HK-2 (cell line): ENCODE data around the gene LFNG.
A peak's percentile ranks its signal among the peaks of the same experiment; 100 is the strongest.
"Not testable (repeated sequence)": the region's sequence is repeated elsewhere in the genome, so short reads cannot be mapped to it uniquely, and the experiment has no call there.

Source experiments
- DNase-seq: peaks from one replicate; pipeline ENCODE4 v3.0.0-alpha.2; 2018; ENCODE audit not compliant: unreplicated experiment

LFNG gene

GRCh38 chr7:2529161-2530070 lies 9.8 kb downstream of the LFNG start:
- peak; percentile 88 for DNase-seq

GRCh38 chr7:2530071-2530987 lies 10.8 kb downstream of the LFNG start:
- DNase-seq, result peak; percentile 84

- DNase-seq, result not testable (repeated sequence)
Measured at GRCh38 chr7:2530994-2531795, 11.6 kb downstream of the LFNG start.

DNA sequence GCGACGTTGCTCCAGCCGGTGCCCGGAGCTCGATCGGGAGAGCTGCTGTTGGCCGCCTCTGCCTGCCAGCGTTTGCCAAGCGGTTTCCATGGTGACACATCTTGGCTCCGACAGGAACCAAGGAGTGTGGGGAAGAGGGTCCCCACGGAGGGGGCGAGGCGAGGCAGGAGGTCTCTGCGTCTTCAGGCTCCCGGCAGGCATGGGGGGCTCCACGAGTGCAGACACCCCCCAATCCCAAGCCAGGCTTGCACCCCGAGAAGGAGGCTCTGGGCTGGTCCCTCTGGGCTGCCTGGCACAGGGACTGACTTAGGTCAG lies 12.2 kb downstream of the LFNG start:
- DNase-seq, result not testable (repeated sequence)

DNA sequence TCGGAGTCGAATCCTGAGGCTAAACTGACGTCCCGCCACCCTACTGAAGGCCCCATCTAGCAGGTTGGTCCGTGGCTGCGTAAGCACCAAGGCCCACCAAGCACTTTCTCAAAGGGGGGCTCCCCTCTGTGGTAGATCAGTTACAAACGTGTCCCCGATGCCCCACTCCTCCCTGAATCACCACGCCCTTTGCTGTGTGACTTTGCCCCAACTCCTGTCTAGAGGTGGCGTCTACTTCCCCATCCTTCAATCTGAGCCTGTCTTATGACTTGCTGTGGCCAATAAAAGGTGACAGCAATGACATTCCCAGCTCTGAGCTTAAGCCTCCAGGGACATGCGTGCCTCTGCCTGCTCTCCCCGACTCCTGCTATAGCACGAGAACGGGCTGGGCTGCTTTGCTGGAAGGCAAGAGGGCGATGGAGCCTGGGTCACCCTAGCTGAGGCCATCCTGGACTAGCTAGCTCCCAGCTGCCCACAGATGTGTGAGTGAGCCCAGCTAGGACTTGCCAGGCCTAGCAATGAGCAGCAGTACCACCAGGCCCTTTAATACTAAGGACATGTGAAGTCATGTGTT lies 12.7 kb downstream of the LFNG start:
- DNase-seq, result not testable (repeated sequence)

GRCh38 chr7:2532816-2533215 lies 13.2 kb downstream of the LFNG start:
- DNase-seq, result not testable (repeated sequence)

DNA sequence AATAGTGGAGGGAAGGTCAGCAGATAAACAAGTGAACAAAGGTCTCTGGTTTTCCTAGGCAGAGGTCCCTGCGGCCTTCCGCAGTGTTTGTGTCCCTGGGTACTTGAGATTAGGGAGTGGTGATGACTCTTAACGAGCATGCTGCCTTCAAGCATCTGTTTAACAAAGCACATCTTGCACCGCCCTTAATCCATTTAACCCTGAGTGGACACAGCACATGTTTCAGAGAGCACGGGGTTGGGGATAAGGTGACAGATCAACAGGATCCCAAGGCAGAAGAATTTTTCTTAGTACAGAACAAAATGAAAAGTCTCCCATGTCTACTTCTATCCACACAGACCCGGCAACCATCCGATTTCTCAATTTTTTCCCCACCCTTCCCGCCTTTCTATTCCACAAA lies 14.0 kb downstream of the LFNG start:
- DNase-seq, result not testable (repeated sequence)

GRCh38 chr7:2534214-2534613 lies 14.6 kb downstream of the LFNG start:
- not testable (repeated sequence) for DNase-seq

DNA sequence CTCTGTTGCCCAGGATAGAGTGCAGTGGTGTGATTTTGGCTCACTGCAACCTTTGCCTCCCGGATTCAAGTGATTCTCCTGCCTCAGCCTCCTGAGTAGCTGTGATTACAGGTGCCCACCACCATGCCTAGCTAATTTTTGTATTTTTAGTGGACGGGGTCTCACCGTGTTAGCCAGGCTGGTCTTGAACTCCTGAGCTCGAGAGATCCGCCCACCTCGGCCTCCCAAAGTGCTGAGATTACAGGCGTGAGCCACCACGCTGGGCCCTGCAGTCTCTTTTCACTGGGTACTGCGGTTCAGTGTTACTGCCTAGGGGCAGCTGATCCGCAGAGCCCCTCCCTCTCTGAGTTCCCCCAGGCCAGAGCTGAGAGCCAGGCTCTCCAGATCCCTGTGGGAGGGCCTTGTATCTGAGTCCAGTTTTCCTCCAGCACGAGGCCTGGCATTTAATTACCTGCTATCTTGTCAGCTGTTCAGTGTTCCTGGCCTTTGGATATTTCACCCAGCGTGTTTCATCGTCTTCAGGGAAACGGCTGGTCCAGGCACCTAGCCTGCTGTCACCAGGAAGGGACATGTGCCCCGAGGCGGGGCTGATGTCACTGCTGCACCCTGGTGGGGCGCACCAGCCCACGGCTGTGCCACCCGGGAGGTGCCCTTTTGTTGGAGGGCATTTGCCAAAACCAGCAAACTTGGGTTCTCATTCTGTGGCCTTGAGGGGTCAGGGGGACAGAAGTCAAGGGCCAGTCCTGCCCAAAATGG lies 16.5 kb downstream of the LFNG start:
- DNase-seq, result not testable (repeated sequence)

GRCh38 chr7:2537981-2538851 lies 18.6 kb downstream of the LFNG start:
- DNase-seq, result no peak

GRCh38 chr7:2539031-2539911 lies 19.7 kb downstream of the LFNG start:
- DNase-seq, result no peak

GRCh38 chr7:2540133-2540532 lies 20.6 kb downstream of the LFNG start:
- no peak for DNase-seq

DNA sequence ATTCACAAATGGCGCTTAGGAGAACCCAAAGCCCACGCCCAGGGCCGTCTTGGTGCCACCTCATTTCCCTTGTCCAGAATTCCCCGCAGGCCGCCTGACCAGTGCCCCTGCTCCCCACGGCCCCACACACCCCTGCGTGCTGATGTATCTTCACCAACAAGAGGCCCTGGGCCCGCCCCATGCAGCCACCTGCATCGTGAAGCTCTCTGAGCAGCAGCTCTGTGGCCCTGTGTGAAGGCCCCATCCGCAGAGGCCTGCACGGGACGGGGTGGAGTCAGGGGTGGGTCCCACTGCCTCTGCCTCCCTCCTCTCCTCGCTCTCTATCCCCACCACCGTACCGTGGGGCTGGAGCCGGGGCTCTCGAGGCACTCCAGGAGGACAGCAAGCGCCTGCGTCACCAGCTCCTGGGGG lies 21.1 kb downstream of the LFNG start:
- DNase-seq, result no peak

DNA sequence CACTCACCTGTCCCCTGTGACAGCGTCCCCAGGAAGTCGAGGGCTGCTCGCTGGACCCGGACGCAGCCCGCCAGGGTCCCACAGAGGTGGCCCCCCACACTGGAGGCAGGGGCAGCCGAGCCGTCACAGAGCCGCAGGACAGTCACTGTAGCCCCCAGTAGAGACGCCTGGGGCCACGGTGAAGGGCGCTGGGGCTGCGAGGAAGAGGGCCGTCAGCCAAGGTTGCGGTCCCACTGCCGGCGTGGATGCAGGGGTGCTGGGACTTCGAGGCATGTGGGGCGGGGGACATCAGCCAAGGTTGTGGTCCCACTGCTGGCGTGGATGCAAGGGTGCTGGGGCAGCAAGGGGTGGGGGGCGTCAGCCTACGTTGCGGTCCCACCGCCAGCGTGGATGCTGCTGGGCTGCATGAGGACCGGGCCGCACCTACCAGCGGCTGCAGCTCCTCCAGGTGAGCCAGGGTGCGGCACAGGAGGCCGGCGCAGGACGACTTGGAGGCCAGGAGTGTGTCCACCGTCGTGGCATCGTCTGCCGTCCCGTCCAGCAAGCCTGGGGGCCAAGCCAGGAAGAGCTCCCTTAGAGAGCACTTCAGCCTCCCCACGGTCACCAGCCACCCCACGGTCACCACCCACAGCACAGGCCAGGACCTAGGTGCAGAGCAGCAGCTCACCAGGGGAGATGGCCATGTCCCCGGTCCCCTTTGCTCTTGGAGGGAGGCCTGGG lies 21.9 kb downstream of the LFNG start:
- DNase-seq, result no peak

DNA sequence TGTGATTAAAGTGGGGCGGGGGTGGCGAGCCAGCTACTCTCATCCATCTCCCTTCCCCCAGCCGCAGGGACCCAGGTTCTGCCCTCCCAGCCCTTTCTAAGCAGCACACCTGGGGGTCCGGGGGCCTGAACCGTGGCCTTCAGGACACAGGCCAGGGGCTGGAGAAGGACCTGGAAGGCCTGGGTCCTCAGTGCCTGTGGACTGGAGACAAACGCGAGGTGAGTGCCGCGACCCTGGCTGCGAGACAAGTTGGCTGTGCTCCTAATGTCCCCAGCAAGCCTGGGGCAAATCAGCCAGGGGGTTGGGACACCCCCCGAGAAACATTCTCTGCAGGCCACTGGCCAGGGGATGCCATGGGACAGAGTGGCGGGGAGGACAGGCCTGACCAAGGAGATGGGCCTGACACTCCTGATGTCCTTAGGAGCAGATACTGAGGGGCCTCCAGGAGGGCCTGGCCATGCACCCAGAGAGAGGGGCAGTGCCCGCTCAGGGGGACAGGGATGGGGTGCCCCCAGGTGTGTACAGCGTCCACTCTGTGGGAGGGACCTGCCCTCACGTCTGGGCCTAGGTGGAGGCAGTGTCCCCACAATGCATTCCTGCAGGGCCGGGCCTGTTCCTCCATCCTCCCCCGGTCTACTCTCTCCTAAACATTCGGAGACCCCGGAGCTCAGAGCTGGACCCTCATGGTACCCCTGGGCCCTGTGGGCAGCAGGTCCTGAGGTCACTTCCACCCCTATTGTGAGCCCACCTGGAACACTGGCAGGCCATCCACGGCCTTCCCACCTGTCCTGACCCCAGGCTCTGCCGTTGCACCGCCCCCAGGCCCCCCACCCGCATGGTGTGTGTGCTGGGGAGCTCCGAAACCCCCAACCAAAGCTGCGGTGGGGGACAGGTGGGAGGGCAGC lies 22.7 kb downstream of the LFNG start:
- no peak for DNase-seq

DNA sequence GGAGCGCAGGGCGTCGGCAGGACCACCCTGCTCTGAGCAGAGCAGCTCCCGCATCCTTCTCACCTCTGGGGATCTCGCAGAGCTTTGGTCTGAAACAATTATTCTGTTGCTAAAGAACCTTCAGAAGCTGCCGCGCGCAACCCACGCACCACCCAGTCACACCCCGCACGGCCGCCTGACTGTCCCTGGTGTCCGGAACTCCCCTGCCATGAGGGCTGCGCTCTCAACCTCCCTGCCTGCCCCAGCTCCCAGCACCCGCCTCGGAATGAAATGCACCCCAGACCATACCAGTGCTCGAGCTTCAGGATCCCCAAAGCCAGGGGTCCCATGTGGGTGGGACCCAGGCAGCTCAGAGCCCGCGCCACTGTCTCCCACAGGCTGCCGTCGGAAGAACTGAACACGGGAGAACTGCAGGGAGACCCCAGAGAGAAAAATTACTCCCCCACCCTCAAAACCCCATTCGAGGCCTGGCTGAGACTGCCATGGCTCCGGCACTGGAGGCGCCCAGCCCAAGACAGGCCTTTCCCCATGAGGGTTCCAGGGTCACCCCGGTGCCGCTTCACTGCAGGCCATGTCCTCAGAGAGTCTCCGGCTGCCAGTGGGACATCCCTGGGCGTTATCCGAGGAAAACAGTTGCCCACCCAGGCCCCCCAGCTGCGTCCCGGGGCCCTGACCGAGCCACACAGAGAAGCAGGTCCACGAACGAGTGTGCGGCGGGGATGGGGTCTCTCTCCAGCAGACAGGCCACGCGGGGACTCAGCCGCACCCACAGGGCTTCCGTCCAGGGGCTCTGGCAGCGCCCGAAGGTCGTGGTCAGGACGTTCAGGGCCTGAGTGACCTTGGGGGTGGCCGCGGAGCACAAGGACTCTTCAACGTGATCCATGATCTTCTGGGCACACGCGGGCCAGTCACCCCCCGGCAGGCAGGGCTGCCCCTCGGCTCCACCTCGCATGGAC lies 23.6 kb downstream of the LFNG start:
- DNase-seq, result no peak
